Mesendoderm (in vitro differentiated cells): ENCODE measurements around the gene GDPD2.
A peak's percentile ranks its signal among the peaks of the same experiment; 100 is the strongest.

Source experiments
- DNase-seq: peaks from one replicate; pipeline ENCODE4 v3.0.0; 2013
- H2AK5ac ChIP-seq: 2 replicates; pipeline ENCODE4 v1.6.1; 2013; ENCODE audit warnings: low read length, inconsistent platforms
- H2BK120ac ChIP-seq: 2 replicates; pipeline ENCODE4 v1.6.1; 2013; ENCODE audit warnings: low read depth, mild to moderate bottlenecking, low read length, moderate library complexity, mixed read lengths
- H2BK15ac ChIP-seq: replicated peaks from 2 replicates; pipeline ENCODE4 v1.6.1; 2013; ENCODE audit warnings: low read depth, mild to moderate bottlenecking, moderate library complexity
- H2BK5ac ChIP-seq: 2 replicates; pipeline ENCODE4 v1.6.1; 2013; ENCODE audit warnings: low read length, inconsistent platforms
- H3K18ac ChIP-seq: 2 replicates; pipeline ENCODE4 v1.6.1; 2013; ENCODE audit warnings: mild to moderate bottlenecking, low read length, mixed read lengths
- H3K23ac ChIP-seq: one replicate; pipeline ENCODE4 v1.6.1; 2013; ENCODE audit warnings: low read length
- H3K27ac ChIP-seq: 2 replicates; pipeline ENCODE4 v1.5.1; 2013; ENCODE audit warnings: low read depth, mild to moderate bottlenecking, inconsistent platforms, low read length, moderate library complexity
- H3K27me3 ChIP-seq: 2 replicates; pipeline ENCODE4 v1.6.1; 2013; ENCODE audit warnings: low read length, control low read depth, mild to moderate bottlenecking, inconsistent platforms; ENCODE audit not compliant: insufficient read depth, poor library complexity
- H3K36me3 ChIP-seq: 2 replicates; pipeline ENCODE4 v1.6.1; 2013; ENCODE audit warnings: low read length, inconsistent platforms; ENCODE audit not compliant: control insufficient read depth, insufficient read depth
- H3K4ac ChIP-seq: one replicate; pipeline ENCODE4 v1.6.1; 2013; ENCODE audit warnings: low read depth, mild to moderate bottlenecking, low read length, moderate library complexity
- H3K4me1 ChIP-seq: 2 replicates; pipeline ENCODE4 v1.6.1; 2013; ENCODE audit warnings: low read depth, low read length, inconsistent platforms; ENCODE audit not compliant: control insufficient read depth
- H3K4me2 ChIP-seq: 2 replicates; pipeline ENCODE4 v1.6.1; 2013; ENCODE audit warnings: low read length
- H3K4me3 ChIP-seq: 2 replicates; pipeline ENCODE4 v1.5.1; 2013; ENCODE audit warnings: mild to moderate bottlenecking, low read length
- H3K56ac ChIP-seq: one replicate; pipeline ENCODE4 v1.6.1; 2013; ENCODE audit warnings: low read length
- H3K79me1 ChIP-seq: 2 replicates; pipeline ENCODE4 v1.6.1; 2013; ENCODE audit warnings: low read length, inconsistent platforms
- H3K79me2 ChIP-seq: 2 replicates; pipeline ENCODE4 v1.6.1; 2013; ENCODE audit warnings: mild to moderate bottlenecking, low read length; ENCODE audit not compliant: control insufficient read depth, insufficient read depth
- H3K9ac ChIP-seq: 2 replicates; pipeline ENCODE4 v1.6.1; 2013; ENCODE audit warnings: low read length, inconsistent platforms
- H4K5ac ChIP-seq: one replicate; pipeline ENCODE4 v1.6.1; 2013; ENCODE audit warnings: low read length
- H4K8ac ChIP-seq: one replicate; pipeline ENCODE4 v1.6.1; 2013; ENCODE audit warnings: low read depth, mild to moderate bottlenecking, control low read depth, low read length, moderate library complexity
- WGBS: extraction: QIAGEN DNeasy Blood & Tissue Kit; methylation state at CpG from one replicate; pipeline ENCODE4 v1.1.7; 2013; ENCODE audit warnings: low lambda C conversion rate, missing lambda C conversion rate; ENCODE audit not compliant: insufficient coverage; ENCODE audit errors: extremely low coverage; 5-methylcytosine and 5-hydroxymethylcytosine counted together

The GDPD2 gene

GRCh38 chrX:70455366-70456202, 32.5 kb downstream of the GDPD2 start:
- Histone ChIP-seq H3K36me3 (no peaks in the 10 kb centered on the region), H3K56ac (peak overlapping the region; percentile 93), H3K9ac (peak overlapping the region; percentile 92), H3K23ac (no peak overlapping the region), H2BK120ac (peak overlapping the region; percentile 39), H3K79me2 (peaks cover 16% of the 10 kb centered on the region), H3K4me1 (no peaks in the 10 kb centered on the region), H3K27me3 (no peaks in the 10 kb centered on the region), H2AK5ac (no peak overlapping the region), H3K27ac (peak overlapping the region; percentile 78), H3K4me2 (peak overlapping the region; percentile 67), H3K4ac (peak overlapping the region; percentile 84), H3K79me1 (no peaks in the 10 kb centered on the region), H2BK5ac (peak overlapping the region; percentile 63), H2BK15ac (no peak overlapping the region), H3K18ac (peak overlapping the region; percentile 98), H4K5ac (no peak overlapping the region), H3K4me3 (peak overlapping the region; percentile 57), H4K8ac (peak overlapping the region; percentile 84)
- WGBS, result no CpG with 5 or more reads among the region's 32 CpGs
- DNase-seq, result peak; percentile 72

- no peak overlapping the region for H3K23ac ChIP-seq
- peaks cover 20% of the 10 kb centered on the region for H3K79me2 ChIP-seq
- no CpG with 5 or more reads among the region's 2 CpGs for WGBS
- no peaks in the 10 kb centered on the region for H3K27me3 ChIP-seq
- no peak overlapping the region for H4K5ac ChIP-seq
- no peaks in the 10 kb centered on the region for H3K36me3 ChIP-seq
- no peak overlapping the region for H2BK5ac ChIP-seq
- no peak overlapping the region for H3K4ac ChIP-seq
- peak overlapping the region; percentile 67 for H3K4me2 ChIP-seq
- H4K8ac ChIP-seq, result no peak overlapping the region
- no peak overlapping the region for H3K18ac ChIP-seq
- H3K27ac ChIP-seq, result no peak overlapping the region
- peak overlapping the region; percentile 92 for H3K9ac ChIP-seq
- no peaks in the 10 kb centered on the region for H3K4me1 ChIP-seq
- H2BK15ac ChIP-seq, result no peak overlapping the region
- no peak overlapping the region for H2AK5ac ChIP-seq
- peak overlapping the region; percentile 57 for H3K4me3 ChIP-seq
- H3K79me1 ChIP-seq, result no peaks in the 10 kb centered on the region
- H3K56ac ChIP-seq, result peak overlapping the region; percentile 93
- H2BK120ac ChIP-seq, result no peak overlapping the region
- no peak for DNase-seq
Observed at GRCh38 chrX:70456256-70456655, 33.1 kb downstream of the GDPD2 start.

GRCh38 chrX:70461026-70461425, 37.9 kb downstream of the GDPD2 start:
- DNase-seq, result no peak

GRCh38 chrX:70464051-70464450, 40.9 kb downstream of the GDPD2 start:
- no peak overlapping the region for H3K4ac ChIP-seq
- H3K79me2 ChIP-seq, result peaks cover 12% of the 10 kb centered on the region
- H4K5ac ChIP-seq, result no peak overlapping the region
- no peak overlapping the region for H3K23ac ChIP-seq
- DNase-seq, result no peak
- no peaks in the 10 kb centered on the region for H3K79me1 ChIP-seq
- no peak overlapping the region for H3K4me3 ChIP-seq
- H2BK5ac ChIP-seq, result no peak overlapping the region
- no peak overlapping the region for H2AK5ac ChIP-seq
- H3K4me2 ChIP-seq, result no peak overlapping the region
- H2BK15ac ChIP-seq, result no peak overlapping the region
- no peak overlapping the region for H3K56ac ChIP-seq
- H3K27ac ChIP-seq, result no peak overlapping the region
- no peak overlapping the region for H3K18ac ChIP-seq
- H3K4me1 ChIP-seq, result no peaks in the 10 kb centered on the region
- no peaks in the 10 kb centered on the region for H3K36me3 ChIP-seq
- H4K8ac ChIP-seq, result no peak overlapping the region
- no peak overlapping the region for H3K9ac ChIP-seq
- H2BK120ac ChIP-seq, result no peak overlapping the region
- H3K27me3 ChIP-seq, result no peaks in the 10 kb centered on the region

More at GRCh38 chrX:70461026-70461425, 37.9 kb downstream of the GDPD2 start:
- peaks cover 23% of the 10 kb centered on the region for H3K79me2 ChIP-seq
- H3K23ac ChIP-seq, result no peak overlapping the region
- H3K27me3 ChIP-seq, result no peaks in the 10 kb centered on the region
- H2BK120ac ChIP-seq, result no peak overlapping the region
- no peak overlapping the region for H3K18ac ChIP-seq
- H3K56ac ChIP-seq, result no peak overlapping the region
- H3K79me1 ChIP-seq, result no peaks in the 10 kb centered on the region
- WGBS, result no CpG with 5 or more reads among the region's 2 CpGs
- no peak overlapping the region for H3K27ac ChIP-seq
- no peak overlapping the region for H3K4me3 ChIP-seq
- H4K5ac ChIP-seq, result no peak overlapping the region
- no peak overlapping the region for H4K8ac ChIP-seq
- H2BK5ac ChIP-seq, result no peak overlapping the region
- no peak overlapping the region for H3K4me2 ChIP-seq
- H2AK5ac ChIP-seq, result no peak overlapping the region
- no peaks in the 10 kb centered on the region for H3K4me1 ChIP-seq
- no peak overlapping the region for H3K4ac ChIP-seq
- no peak overlapping the region for H2BK15ac ChIP-seq
- H3K36me3 ChIP-seq, result no peaks in the 10 kb centered on the region
- no peak overlapping the region for H3K9ac ChIP-seq

- Histone ChIP-seq H2BK5ac (no peak overlapping the region), H3K79me2 (peaks cover 7% of the 10 kb centered on the region), H4K8ac (no peak overlapping the region), H3K27me3 (no peaks in the 10 kb centered on the region), H3K4me2 (no peak overlapping the region), H2BK15ac (no peak overlapping the region), H2AK5ac (no peak overlapping the region), H3K4me3 (no peak overlapping the region), H2BK120ac (no peak overlapping the region), H4K5ac (no peak overlapping the region), H3K18ac (no peak overlapping the region), H3K56ac (no peak overlapping the region), H3K9ac (no peak overlapping the region), H3K36me3 (no peaks in the 10 kb centered on the region), H3K79me1 (no peaks in the 10 kb centered on the region), H3K4ac (no peak overlapping the region), H3K4me1 (no peaks in the 10 kb centered on the region), H3K23ac (no peak overlapping the region), H3K27ac (no peak overlapping the region)
- no peak for DNase-seq
Observed at GRCh38 chrX:70466968-70467367, 43.9 kb downstream of the GDPD2 start.

- DNase-seq, result no peak
- no peak overlapping the region for H3K9ac ChIP-seq
- H3K79me1 ChIP-seq, result no peaks in the 10 kb centered on the region
- H3K4ac ChIP-seq, result no peak overlapping the region
- peaks cover 5% of the 10 kb centered on the region for H3K79me2 ChIP-seq
- WGBS, result no CpG with 5 or more reads among the region's 1 CpG
- H3K27me3 ChIP-seq, result no peaks in the 10 kb centered on the region
- H3K23ac ChIP-seq, result no peak overlapping the region
- H3K36me3 ChIP-seq, result no peaks in the 10 kb centered on the region
- H2BK5ac ChIP-seq, result no peak overlapping the region
- no peak overlapping the region for H3K18ac ChIP-seq
- no peak overlapping the region for H3K56ac ChIP-seq
- no peak overlapping the region for H2AK5ac ChIP-seq
- H3K4me2 ChIP-seq, result no peak overlapping the region
- no peaks in the 10 kb centered on the region for H3K4me1 ChIP-seq
- H4K8ac ChIP-seq, result no peak overlapping the region
- no peak overlapping the region for H2BK15ac ChIP-seq
- H3K4me3 ChIP-seq, result no peak overlapping the region
- H2BK120ac ChIP-seq, result no peak overlapping the region
- H3K27ac ChIP-seq, result no peak overlapping the region
- no peak overlapping the region for H4K5ac ChIP-seq
Observed at GRCh38 chrX:70468709-70469108, 45.6 kb downstream of the GDPD2 start.
